HepG2 (cell line): ENCODE results near the gene IGSF21. TPM values are rescaled to one million over a fixed set of nuclear protein-coding genes. Genes with fewer than 3 reads are reported as not detected.

Source experiments
- ATAC-seq: fragments of 200-7000 bp; cut with Tn5 transposase; 3 replicates; pipeline ENCODE4 v1.9.1; 2020; ENCODE audit warnings: mild to moderate bottlenecking, moderate library complexity
- BruUV-seq: library from RNA; stranded (reverse); fragments of 400-500 nt; replicated peaks from 2 replicates; lab custom pipeline; 2021; lab: Mats Ljungman, UMichigan
- CTCF ChIA-PET: fragments of 300-600 bp; formaldehyde crosslinking; extraction: SDS; loops from one replicate; lab custom pipeline; 2021; ENCODE audit warnings: low total read pairs, inconsistent platforms, low intra/inter-chr PET ratio; lab: Yijun Ruan, JAX
- POLR2A ChIA-PET: fragments of 350-600 bp; sonication (Branson Sonifier 250); formaldehyde crosslinking; loops from one replicate; lab custom pipeline; 2020; ENCODE audit warnings: antibody characterized with exemption, inconsistent platforms; lab: Yijun Ruan, JAX
- DNase-seq: peaks from one replicate; pipeline ENCODE4 v3.0.0-alpha.2; 2015; ENCODE audit warnings: low spot score
- FAIRE-seq: peaks from 3 replicates; lab custom pipeline; 2011; peaks lifted over from hg19 to GRCh38; lab: Jason Lieb, UNC
- H2AFZ ChIP-seq: one replicate; pipeline ENCODE4 v1.6.1; 2011; ENCODE audit warnings: low read length, inconsistent platforms
- H3K27ac ChIP-seq: fragments of 300-600 bp; 3 replicates; pipeline ENCODE4 v1.8.0; 2011; ENCODE audit warnings: mixed run types, mild to moderate bottlenecking, mixed read lengths, low read length, inconsistent platforms; ENCODE audit not compliant: insufficient read depth; ENCODE audit errors: extremely low read length
- H3K27me3 ChIP-seq, 2 experiments: fragments of 200-600 bp in 1 of 2; 2 replicates in 1 of 2; 3 replicates in 1 of 2; pipeline versions ENCODE4 v1.6.0 to v1.8.0; 2011; ENCODE audit warnings: low read length in 2 of 2, mild to moderate bottlenecking in 2 of 2, moderate library complexity in 2 of 2, inconsistent platforms in 1 of 2; ENCODE audit not compliant: insufficient read depth in 2 of 2, control insufficient read depth in 1 of 2
- H3K36me3 ChIP-seq, 2 experiments: fragments of 200-600 bp in 1 of 2; replicated peaks in 1 of 2; 2 replicates in 1 of 2; 3 replicates in 1 of 2; pipeline versions ENCODE4 v1.5.1 to v1.8.0; 2011; ENCODE audit warnings: low read length in 2 of 2, inconsistent platforms in 1 of 2; ENCODE audit not compliant: insufficient read depth in 2 of 2, control insufficient read depth in 1 of 2
- H3K4me1 ChIP-seq: 2 replicates; pipeline ENCODE4 v1.5.1; 2012; ENCODE audit warnings: low read length, inconsistent platforms; ENCODE audit not compliant: insufficient read depth
- H3K4me2 ChIP-seq: 2 replicates; pipeline ENCODE4 v1.6.0; 2011; ENCODE audit warnings: low read depth, low read length, inconsistent platforms
- H3K4me3 ChIP-seq, 3 experiments: fragments of 200-600 bp in 1 of 3; sonication (generic), shearing (Covaris generic) in 1 of 3; replicated peaks in 1 of 3; 2 replicates each; pipeline ENCODE4 v1.5.1; 2011 to 2016; ENCODE audit warnings: low read length in 3 of 3, inconsistent platforms in 2 of 3, low read depth in 2 of 3, mild to moderate bottlenecking in 2 of 3, control low read depth in 1 of 3, mixed read lengths in 1 of 3; ENCODE audit not compliant: insufficient read depth in 1 of 3
- H3K79me2 ChIP-seq: one replicate; pipeline ENCODE4 v1.6.1; 2011; ENCODE audit warnings: low read length, inconsistent platforms; ENCODE audit not compliant: insufficient read depth
- H3K9ac ChIP-seq: 2 replicates; pipeline ENCODE4 v1.6.0; 2011; ENCODE audit warnings: mild to moderate bottlenecking, low read depth, low read length, inconsistent platforms; ENCODE audit not compliant: insufficient read depth
- H3K9me3 ChIP-seq: 2 replicates; pipeline ENCODE4 v1.5.1; 2012; ENCODE audit warnings: mild to moderate bottlenecking, low read length
- H4K20me1 ChIP-seq: 2 replicates; pipeline ENCODE4 v1.6.0; 2011; ENCODE audit warnings: inconsistent platforms, mild to moderate bottlenecking, low read length, moderate library complexity; ENCODE audit not compliant: insufficient read depth
- FOXO4 ChIP-seq: sonication (generic); formaldehyde crosslinking; conservative IDR thresholded peaks from 2 replicates; pipeline ENCODE4 v1.8.1; 2023; ENCODE audit warnings: missing genetic modification reagents
- MAFF ChIP-seq: IDR thresholded peaks from 2 replicates; pipeline ENCODE4 v1.6.1; 2011; ENCODE audit warnings: low read depth, low read length, improper control_type of control experiment
- NFAT5 ChIP-seq: sonication (generic); formaldehyde crosslinking; IDR thresholded peaks from 2 replicates; pipeline ENCODE4 v1.4.0; 2020; ENCODE audit warnings: missing genetic modification reagents
- NKX3-1 ChIP-seq: sonication (generic); formaldehyde crosslinking; IDR thresholded peaks from 2 replicates; pipeline ENCODE4 v1.5.0; 2020; ENCODE audit warnings: missing genetic modification reagents
- SSRP1 ChIP-seq: IDR thresholded peaks from 2 replicates; pipeline ENCODE4 v1.6.1; 2016; ENCODE audit warnings: control low read depth
- UBTF ChIP-seq: sonication (generic); formaldehyde crosslinking; IDR thresholded peaks from 2 replicates; pipeline ENCODE4 v1.4.0; 2020; ENCODE audit warnings: mild to moderate bottlenecking, missing genetic modification reagents
- ZFP90 ChIP-seq: sonication (generic); formaldehyde crosslinking; IDR thresholded peaks from 2 replicates; pipeline ENCODE4 v1.8.0; 2022; ENCODE audit warnings: missing genetic modification reagents, mild to moderate bottlenecking, inconsistent platforms, borderline replicate concordance
- ZMYM2 ChIP-seq: sonication (generic); formaldehyde crosslinking; IDR thresholded peaks from 2 replicates; pipeline ENCODE4 v1.8.0; 2022; ENCODE audit warnings: mild to moderate bottlenecking, missing genetic modification reagents
- ZNF101 ChIP-seq: sonication (generic); formaldehyde crosslinking; IDR thresholded peaks from 2 replicates; pipeline ENCODE4 v1.4.0; 2020; ENCODE audit warnings: mild to moderate bottlenecking, low read depth, missing genetic modification reagents, borderline replicate concordance
- WGBS: methylation state at CpG from one replicate; pipeline ENCODE4 v1.1.6; 2017; ENCODE audit warnings: low lambda C conversion rate; 5-methylcytosine and 5-hydroxymethylcytosine counted together
- in situ Hi-C: cut with HindIII; loops from 2 replicates; pipeline ENCODE4 v1.10.0; 2017; ENCODE audit warnings: low pct_unique_long_range_greater_than_20kb; ENCODE audit not compliant: extremely low pct_ligation_motif_present
- intact Hi-C: fragments of 100-400 bp; cut with micrococcal nuclease; formaldehyde crosslinking; loops from one replicate; pipeline ENCODE4 v1.10.0; 2022; ENCODE audit not compliant: unreplicated experiment
- polyA plus RNA-seq, 8 experiments: library from polyadenylated mRNA; depleted of rRNA in 3 of 8; stranded (reverse) in 7 of 8; unstranded in 1 of 8; fragments of >200 nt; fragmentation: Illumina TruSeq in 4 of 8; extraction: Trizol in 4 of 8; gene quantifications; 2 replicates each; pipeline versions ENCODE4 v1.2.1 to v1.2.3, GENCODE V29; 2011 to 2016; ENCODE audit warnings: low read depth in 4 of 8, missing spikeins in 1 of 8, mixed read lengths in 1 of 8; ENCODE audit not compliant: insufficient read depth in 1 of 8
- total RNA-seq, 5 experiments: library from RNA; depleted of rRNA; stranded (reverse); fragments of >200 nt; fragmentation: Illumina TruSeq; extraction: Trizol; gene quantifications; 2 replicates each; pipeline ENCODE4 v1.2.3, GENCODE V29; 2016; ENCODE audit warnings: low read depth in 1 of 5

Gene IGSF21
- total and polyA plus RNA-seq, 2 of the 13 experiments (the other 11 are each of a cell fraction or from before 2014, with no cell fraction given): not detected

- no peaks in the 10 kb centered on the region for H4K20me1 ChIP-seq
- H3K4me2 ChIP-seq: no peak overlapping the region
- ChIA-PET CTCF (no interaction called here), POLR2A (no interaction called here)
- no TSS peak for BruUV-seq
- no peak overlapping the region for H3K27ac ChIP-seq
- DNase-seq: no peak
- 21% methylated on average over 2 of the region's 3 CpGs for WGBS
- H2AFZ ChIP-seq: no peak overlapping the region
- intact Hi-C loops: no loop called here
- no peaks in the 10 kb centered on the region for H3K4me1 ChIP-seq
- H3K9me3 ChIP-seq: no peaks in the 10 kb centered on the region
- no peak for FAIRE-seq
- in situ Hi-C loops: no loop called here
- ATAC-seq: no peak
- H3K36me3 ChIP-seq: no peaks in the 10 kb centered on the region
- peaks cover 0 to 6% of the 10 kb centered on the region in 2 experiments; a peak in 1 of 5 replicates for H3K27me3 ChIP-seq
- H3K4me3 ChIP-seq: no peak overlapping the region
- no peak overlapping the region for H3K9ac ChIP-seq
- TF ChIP-seq UBTF (CRISPR knock-in tag): no peak
- TF ChIP-seq ZMYM2 (CRISPR knock-in tag): no peak
- TF ChIP-seq NFAT5: no peak
- no peak for TF ChIP-seq ZFP90 (CRISPR knock-in tag)
- no peak for TF ChIP-seq MAFF
- no peak for TF ChIP-seq ZNF101 (CRISPR knock-in tag)
- TF ChIP-seq FOXO4 (CRISPR knock-in tag): no peak
- no peak for TF ChIP-seq NKX3-1 (CRISPR knock-in tag)
- no peak for TF ChIP-seq SSRP1
- no peaks in the 10 kb centered on the region for H3K79me2 ChIP-seq
These were observed 294.3 kb downstream of the IGSF21 start for GRCh38 chr1:18401921-18402320.
